ENCODE results near the gene ZNF418. TPM values are rescaled to one million over a fixed set of nuclear protein-coding genes. Genes with fewer than 3 reads are reported as not detected.

ZNF418 gene
- total RNA-seq = 3.9 and 6.3 TPM in 2 replicates

DNA sequence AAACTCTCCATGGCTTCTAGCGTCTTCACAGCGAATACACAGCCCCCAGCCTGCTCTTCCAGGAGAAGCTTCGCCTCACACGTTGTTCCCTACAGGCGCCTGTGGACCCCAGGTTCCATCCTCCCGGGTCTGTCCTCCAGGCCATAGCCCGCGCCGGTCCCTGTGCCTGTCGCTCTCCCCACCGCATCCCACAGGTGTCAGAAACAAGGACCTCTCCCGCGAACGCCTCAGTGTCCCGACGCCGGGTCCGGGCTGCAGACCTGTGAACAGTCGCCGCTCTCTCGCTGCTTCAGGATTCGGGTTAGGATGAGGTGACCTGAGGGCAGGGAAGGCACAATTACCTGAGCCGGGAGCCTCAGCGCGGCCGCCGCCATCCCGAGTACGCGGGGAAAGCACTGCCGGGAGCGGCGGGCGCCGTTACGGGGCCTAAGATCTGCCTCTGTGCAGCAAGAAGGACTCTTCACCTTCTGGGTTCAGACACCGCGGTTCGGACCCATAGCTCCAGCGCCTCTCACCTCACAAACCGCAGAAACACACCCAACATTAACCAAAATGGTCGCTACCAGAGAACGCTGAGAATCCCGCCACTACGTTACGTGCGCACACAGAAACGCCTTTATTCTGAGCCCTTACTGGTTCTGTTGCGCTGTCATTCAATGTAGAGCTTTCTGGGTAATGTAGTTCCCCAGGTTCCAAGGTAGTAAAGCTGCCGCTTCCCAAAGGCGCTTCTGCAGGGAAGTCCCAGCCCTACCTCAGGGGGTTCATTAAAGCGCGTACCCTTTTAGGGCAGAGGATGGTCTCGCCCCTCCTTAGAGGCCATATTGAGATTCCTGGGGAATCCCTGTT lies at the start of gene ZNF418:
Gene ZNF418 (minus strand): TSS at position 583 of the 846 bp plus-strand sequence. CDS start 1,580 bp downstream, outside the sequence.

DNA sequence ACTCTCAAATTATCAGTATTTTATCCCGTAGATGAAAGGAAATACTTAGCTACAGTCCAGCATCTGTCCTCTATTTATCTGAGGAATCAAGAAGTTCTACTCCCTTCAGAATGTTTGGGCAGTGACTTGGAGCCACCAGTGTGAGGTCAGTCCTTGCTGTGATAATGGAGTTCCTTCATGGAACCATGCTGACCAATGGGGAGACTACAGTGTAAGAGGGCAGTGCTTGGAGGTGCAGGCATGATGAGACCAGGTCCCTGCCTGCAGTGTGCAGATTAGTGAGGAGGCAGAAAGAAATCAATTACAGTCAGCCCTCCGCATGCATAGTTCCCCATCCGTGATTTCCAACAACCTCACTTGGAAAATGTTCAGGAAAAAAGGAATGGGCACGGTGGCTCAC lies 39.2 kb upstream of the ZNF418 start, which contains the start of gene C19orf18:
Gene C19orf18 (minus strand): TSS at position 101 of the 400 bp plus-strand sequence. CDS start 102 bp downstream, outside the sequence.

DNA sequence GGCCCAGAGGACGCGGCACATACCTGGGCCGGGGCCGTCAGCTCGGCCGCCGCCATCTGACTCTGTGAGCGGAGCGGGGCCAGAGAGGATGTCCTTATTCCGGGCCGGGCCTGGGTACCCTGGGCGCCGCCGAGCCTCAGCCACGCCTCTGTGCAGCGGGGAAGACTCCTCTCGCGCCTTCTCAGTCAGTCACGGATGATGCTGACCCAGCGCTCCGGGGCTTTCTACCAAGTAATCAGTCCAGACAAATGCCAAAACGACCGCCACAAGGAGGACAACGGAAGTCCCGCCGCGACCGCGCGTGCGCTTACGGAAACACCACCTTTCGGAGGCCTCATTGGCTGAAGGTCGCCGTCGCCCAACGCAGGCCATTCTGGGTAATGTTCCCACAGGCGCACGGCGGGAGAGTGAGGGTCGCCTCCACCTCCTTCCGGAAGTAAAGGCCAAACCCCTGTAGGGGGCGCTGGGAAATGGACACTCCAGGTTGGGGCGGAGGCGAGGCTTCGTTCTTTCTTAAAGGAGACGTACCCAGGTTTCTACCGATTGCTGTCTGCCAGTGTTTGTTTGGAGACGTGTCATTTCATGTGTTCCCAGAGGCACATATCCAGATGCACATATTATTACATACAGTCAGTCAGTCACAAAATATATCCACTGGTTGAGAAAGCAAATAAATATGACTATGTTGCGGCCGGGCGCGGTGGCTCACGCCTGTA lies 12.4 kb upstream of the ZNF418 start, which contains the start of gene ZNF256:
Gene ZNF256 (minus strand): TSS at position 288 of the 716 bp plus-strand sequence. CDS start 232 bp downstream, at position 56.

DNA sequence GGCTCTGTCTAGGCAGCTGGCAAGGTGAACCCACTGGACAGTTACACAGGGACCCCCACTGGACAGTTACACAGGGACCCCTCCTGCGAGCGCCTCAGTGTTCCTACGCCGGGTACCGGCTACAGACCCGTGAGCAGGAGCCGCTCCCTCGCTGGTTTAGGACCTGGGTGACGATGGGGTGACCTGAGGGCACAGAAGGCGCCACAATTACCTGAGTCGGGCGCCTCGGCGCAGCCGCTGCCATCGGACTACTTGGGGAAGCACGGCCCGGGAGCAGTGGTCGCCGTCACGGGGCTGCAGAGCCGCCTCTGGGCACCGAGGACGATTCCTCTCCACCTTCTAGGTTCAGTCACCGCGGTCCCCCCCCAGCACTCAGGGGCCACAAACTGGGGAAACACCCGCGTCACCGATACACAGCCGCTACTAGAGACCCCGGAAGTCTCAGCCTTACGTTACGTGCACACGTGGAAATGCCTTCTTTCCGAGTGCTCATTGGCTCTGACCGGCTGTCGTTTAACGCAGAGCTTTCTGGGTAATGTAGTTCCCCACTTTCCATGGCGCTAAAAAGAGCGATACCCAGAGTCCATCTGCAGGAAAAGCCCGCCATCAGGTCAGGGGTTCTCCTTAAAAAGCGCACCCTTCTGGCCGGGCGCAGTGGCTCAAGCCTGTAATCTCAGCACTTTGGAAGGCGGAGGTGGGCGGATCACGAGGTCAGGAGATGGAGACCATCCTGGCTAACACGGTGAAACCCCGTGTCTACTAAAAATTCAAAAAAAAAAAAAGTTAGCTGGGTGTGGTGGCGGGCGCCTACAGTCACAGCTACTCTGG lies 18.8 kb downstream of the ZNF418 start, which contains the start of gene ZNF417:
Gene ZNF417 (minus strand): TSS at position 425 of the 828 bp plus-strand sequence. CDS start 181 bp downstream, at position 244.

DNA sequence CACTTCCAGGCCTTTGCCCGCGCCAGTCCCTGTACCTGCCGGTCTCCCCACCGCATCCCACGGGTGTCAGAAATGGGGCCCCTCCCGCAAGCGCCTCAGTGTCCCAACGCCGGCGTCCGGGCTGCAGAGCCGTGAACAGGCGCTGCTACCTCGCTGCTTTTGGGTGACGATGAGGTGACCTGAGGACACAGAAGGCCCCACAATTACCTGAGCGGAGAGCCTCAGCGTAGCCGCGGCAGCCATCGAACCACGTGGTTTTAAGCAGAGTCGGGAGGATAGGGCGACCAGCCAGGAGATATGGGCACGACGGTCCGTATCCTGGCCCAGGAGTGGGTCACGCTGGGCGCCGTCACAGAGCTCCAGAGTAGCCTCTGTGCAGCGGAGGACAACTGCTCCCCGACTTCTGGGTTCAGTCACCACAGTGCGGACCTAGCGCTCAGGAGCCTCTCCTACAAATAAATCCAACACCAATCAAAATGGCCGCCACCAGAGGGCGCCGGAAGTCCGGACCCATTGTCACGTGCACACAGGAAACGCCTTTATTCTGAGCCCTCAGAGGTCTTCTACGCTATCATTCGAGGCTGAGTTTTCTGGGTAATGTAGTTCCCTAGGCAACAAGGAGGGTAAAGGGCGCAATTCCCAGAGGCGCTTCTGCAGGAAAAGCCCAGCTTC lies 46.5 kb downstream of the ZNF418 start, which contains the start of gene ZNF814:
Gene ZNF814 (minus strand): TSS at position 478 of the 672 bp plus-strand sequence. CDS start 235 bp downstream, at position 243.

Other genes starting within 250 kb of the ZNF418 start
- 6.0 and 7.6 TPM in 2 replicates for gene ZNF154, start 226.2 kb downstream of the ZNF418 start, total RNA-seq
- gene ZNF671, start 207.8 kb downstream of the ZNF418 start, total RNA-seq = 9.6 and 10.1 TPM in 2 replicates
- gene ZNF776, start 188.6 kb downstream of the ZNF418 start, total RNA-seq = 16.0 and 19.5 TPM in 2 replicates
- gene ZNF586, start 165.7 kb downstream of the ZNF418 start, total RNA-seq = 15.3 and 17.0 TPM in 2 replicates
- 4.5 and 6.0 TPM in 2 replicates for gene ZNF552, start 120.5 kb downstream of the ZNF418 start, total RNA-seq
- gene ZNF587B, start 105.1 kb downstream of the ZNF418 start, total RNA-seq = 25.1 and 29.4 TPM in 2 replicates
- 34.4 and 52.9 TPM in 2 replicates for gene ZNF587, start 85.5 kb downstream of the ZNF418 start, total RNA-seq
- gene ZNF814, start 46.4 kb downstream of the ZNF418 start, total RNA-seq = 9.1 and 13.6 TPM in 2 replicates
- 17.0 and 21.9 TPM in 2 replicates for gene ZNF417, start 18.8 kb downstream of the ZNF418 start, total RNA-seq
- 5.3 and 7.5 TPM in 2 replicates for gene ZNF256, start 12.3 kb upstream of the ZNF418 start, total RNA-seq
- not detected in 2 replicates for gene C19orf18, start 39.1 kb upstream of the ZNF418 start, total RNA-seq
- gene ZNF606, start 67.4 kb upstream of the ZNF418 start, total RNA-seq = 19.5 and 25.9 TPM in 2 replicates
- not detected in 2 replicates for gene ZSCAN1, start 98.6 kb upstream of the ZNF418 start, total RNA-seq
- gene ZNF135, start 123.9 kb upstream of the ZNF418 start, total RNA-seq = 7.3 and 8.0 TPM in 2 replicates
- 59.3 and 61.7 TPM in 2 replicates for gene ZSCAN18, start 162.8 kb upstream of the ZNF418 start, total RNA-seq
- gene ZNF329, start 215.4 kb upstream of the ZNF418 start, total RNA-seq = 18.7 and 21.6 TPM in 2 replicates
- 22.0 and 28.7 TPM in 2 replicates for gene ZNF274, start 247.7 kb upstream of the ZNF418 start, total RNA-seq

All from hair follicle dermal papilla cell (primary cell).